SJCRH30 (cell line): ENCODE measurements around the gene C3orf18. TPM values are rescaled to one million over a fixed set of nuclear protein-coding genes. Genes with fewer than 3 reads are reported as not detected.
A peak's percentile ranks its signal among the peaks of the same experiment; 100 is the strongest.

Experiments used
- DNase-seq, 2 experiments: peaks; one replicate each; pipeline ENCODE4 v3.0.0-alpha.2; 2015 to 2020
- H3K27ac ChIP-seq: fragments of 250-450 bp; sonication (Bioruptor Pico); 2 replicates; pipeline ENCODE4 v1.5.1; 2020; ENCODE audit warnings: mild to moderate bottlenecking, moderate library complexity
- H3K27me3 ChIP-seq: fragments of 250-450 bp; sonication (Bioruptor Pico); 2 replicates; pipeline ENCODE4 v1.5.1; 2020; ENCODE audit warnings: mild to moderate bottlenecking, moderate library complexity
- H3K36me3 ChIP-seq: fragments of 250-450 bp; sonication (Bioruptor Pico); 2 replicates; pipeline ENCODE4 v1.5.1; 2020; ENCODE audit warnings: mild to moderate bottlenecking, moderate library complexity
- H3K4me1 ChIP-seq: fragments of 250-450 bp; sonication (Bioruptor Pico); 2 replicates; pipeline ENCODE4 v1.5.1; 2020; ENCODE audit warnings: mild to moderate bottlenecking, moderate library complexity
- H3K4me3 ChIP-seq: fragments of 250-450 bp; sonication (Bioruptor Pico); 2 replicates; pipeline ENCODE4 v1.5.1; 2020; ENCODE audit warnings: mild to moderate bottlenecking, moderate library complexity
- H3K9me3 ChIP-seq: fragments of 250-450 bp; sonication (Bioruptor Pico); replicated peaks from 2 replicates; pipeline ENCODE4 v1.5.1; 2020; ENCODE audit warnings: mild to moderate bottlenecking, moderate library complexity
- total RNA-seq: library from RNA; depleted of rRNA; stranded (reverse); fragments of >200 nt; shearing (Covaris generic); gene quantifications from 2 replicates; pipeline ENCODE4 v1.2.3, GENCODE V29; 2014

The C3orf18 gene
- total RNA-seq, 1 experiment from 2014 or later: 2.4 TPM

DNA sequence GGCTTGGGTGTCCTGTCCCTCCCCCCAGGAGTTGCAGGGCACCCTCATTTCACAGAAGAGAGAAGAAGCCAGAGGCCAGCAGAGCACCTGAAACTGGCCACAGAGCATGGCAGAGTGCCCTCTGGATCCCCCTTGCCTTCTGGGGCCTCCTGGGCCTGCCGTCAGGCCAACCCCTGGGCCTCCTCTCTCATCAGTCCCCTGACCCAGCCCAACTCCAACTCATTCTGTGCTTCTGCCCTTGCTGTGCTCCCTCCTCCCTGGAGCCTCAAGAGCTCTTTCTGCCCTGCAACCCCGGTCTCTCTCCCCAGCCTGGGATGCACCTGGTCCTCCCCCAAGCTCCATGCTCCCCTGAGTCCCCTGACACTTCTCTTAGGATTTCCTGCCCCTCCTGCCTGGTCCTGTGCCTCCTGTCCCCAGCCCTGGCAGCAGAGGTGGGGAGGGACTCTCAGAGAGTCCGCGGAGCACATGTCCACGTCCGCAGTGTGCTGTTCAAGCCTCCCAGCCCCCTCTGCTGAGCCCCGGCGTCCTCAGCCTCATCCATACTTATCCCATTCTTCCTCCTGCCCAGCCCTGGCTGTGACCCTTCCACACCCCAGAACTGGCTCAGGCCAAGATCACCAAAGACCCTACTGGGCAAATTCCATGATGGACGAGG, 33.6 kb downstream of the C3orf18 start:
- Histone ChIP-seq H3K27me3 (peaks cover 20% of the 10 kb centered on the region; the same call in 1 of the 2 replicates), H3K9me3 (no peaks in the 10 kb centered on the region)
- DNase-seq: no peak

DNA sequence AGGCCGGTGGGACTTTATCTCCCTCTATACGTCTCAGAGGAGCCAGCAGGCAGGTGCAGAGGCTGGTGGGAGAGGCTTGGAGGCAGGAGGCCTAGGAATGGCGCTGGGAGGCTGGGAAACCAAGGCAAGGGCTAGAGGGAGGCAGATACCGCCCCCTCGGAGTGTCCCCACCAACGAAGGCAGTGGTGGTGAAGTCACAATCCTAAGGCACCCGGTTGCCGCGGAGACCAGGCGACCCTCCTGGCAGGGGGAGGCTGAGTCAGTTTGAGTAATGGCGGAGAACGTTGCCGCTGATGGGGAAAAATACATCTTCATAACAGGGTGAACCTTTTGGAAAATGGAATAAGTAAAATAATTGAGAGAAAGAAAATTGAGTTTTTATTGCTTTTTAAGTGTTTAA, 34.2 kb downstream of the C3orf18 start:
- Histone ChIP-seq H3K9me3 (no peaks in the 10 kb centered on the region), H3K4me1 (no peaks in the 10 kb centered on the region), H3K27ac (no peak overlapping the region), H3K27me3 (peaks cover 16% of the 10 kb centered on the region; the same call in 1 of the 2 replicates), H3K4me3 (no peak overlapping the region), H3K36me3 (no peaks in the 10 kb centered on the region)
- DNase-seq: no peak

More for the DNA sequence above, 33.6 kb downstream of the C3orf18 start:
- Histone ChIP-seq H3K4me3 (no peak overlapping the region), H3K4me1 (no peaks in the 10 kb centered on the region), H3K36me3 (no peaks in the 10 kb centered on the region), H3K27ac (no peak overlapping the region)

DNA sequence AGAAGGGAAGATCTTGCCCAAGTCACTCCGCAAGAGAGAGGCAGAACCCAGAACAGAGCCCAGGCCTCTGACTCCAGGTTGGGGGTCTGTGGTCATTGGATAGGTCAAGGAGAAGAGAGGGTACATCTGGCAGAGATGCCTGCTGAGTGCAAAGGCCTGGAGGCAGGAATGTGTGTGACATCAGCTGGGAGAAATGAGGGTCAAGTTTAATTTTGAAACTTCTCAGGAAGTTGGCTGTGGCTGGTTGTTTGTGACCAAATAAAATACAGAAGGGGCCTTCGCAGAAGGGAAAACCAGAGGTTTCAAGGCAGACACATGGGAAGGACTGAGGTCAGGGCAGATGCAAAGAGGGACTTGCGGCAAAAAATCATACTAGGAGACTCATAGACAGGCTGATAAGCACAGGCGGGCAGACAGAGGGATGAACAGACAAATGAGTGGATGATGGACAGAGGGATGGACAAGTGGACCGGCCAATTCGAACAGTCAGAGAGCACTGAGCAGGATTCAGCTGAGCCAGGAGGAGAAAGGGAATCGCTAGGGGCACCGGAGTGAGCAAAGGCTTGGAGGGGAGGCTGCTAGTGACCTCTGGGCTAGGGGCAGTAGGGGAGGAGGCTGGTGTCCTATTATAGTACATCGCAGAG, 35.4 kb downstream of the C3orf18 start:
- Histone ChIP-seq H3K4me1 (no peaks in the 10 kb centered on the region), H3K36me3 (no peaks in the 10 kb centered on the region), H3K9me3 (no peaks in the 10 kb centered on the region), H3K4me3 (no peak overlapping the region), H3K27me3 (peaks cover 13% of the 10 kb centered on the region; the same call in 1 of the 2 replicates), H3K27ac (no peak overlapping the region)
- no peak for DNase-seq

DNA sequence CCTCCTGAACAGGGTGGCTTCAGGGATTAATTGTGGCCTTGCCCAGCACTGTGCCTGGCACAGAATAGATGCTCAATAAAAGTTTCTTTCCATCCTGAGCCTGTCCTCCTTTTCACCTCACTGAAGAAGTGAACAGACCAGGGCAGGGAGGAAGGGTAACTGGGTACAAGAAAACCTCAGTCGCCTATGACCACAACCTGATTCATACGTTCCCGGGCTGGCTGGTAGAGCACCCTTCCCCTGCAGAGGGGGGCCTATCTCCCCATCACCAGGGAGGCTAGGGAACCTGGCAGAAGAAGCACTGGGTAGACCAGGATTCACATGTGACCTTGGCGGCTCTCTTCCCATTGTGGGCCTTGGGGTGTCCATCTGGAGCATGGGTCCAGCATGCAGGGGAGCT, 36.3 kb downstream of the C3orf18 start:
- no peaks in the 10 kb centered on the region for H3K4me1 ChIP-seq
- DNase-seq: no peak
- no peaks in the 10 kb centered on the region for H3K9me3 ChIP-seq
- H3K27ac ChIP-seq: no peak overlapping the region
- no peaks in the 10 kb centered on the region for H3K36me3 ChIP-seq
- H3K27me3 ChIP-seq: peaks cover 8% of the 10 kb centered on the region; the same call in 1 of the 2 replicates
- H3K4me3 ChIP-seq: no peak overlapping the region

DNA sequence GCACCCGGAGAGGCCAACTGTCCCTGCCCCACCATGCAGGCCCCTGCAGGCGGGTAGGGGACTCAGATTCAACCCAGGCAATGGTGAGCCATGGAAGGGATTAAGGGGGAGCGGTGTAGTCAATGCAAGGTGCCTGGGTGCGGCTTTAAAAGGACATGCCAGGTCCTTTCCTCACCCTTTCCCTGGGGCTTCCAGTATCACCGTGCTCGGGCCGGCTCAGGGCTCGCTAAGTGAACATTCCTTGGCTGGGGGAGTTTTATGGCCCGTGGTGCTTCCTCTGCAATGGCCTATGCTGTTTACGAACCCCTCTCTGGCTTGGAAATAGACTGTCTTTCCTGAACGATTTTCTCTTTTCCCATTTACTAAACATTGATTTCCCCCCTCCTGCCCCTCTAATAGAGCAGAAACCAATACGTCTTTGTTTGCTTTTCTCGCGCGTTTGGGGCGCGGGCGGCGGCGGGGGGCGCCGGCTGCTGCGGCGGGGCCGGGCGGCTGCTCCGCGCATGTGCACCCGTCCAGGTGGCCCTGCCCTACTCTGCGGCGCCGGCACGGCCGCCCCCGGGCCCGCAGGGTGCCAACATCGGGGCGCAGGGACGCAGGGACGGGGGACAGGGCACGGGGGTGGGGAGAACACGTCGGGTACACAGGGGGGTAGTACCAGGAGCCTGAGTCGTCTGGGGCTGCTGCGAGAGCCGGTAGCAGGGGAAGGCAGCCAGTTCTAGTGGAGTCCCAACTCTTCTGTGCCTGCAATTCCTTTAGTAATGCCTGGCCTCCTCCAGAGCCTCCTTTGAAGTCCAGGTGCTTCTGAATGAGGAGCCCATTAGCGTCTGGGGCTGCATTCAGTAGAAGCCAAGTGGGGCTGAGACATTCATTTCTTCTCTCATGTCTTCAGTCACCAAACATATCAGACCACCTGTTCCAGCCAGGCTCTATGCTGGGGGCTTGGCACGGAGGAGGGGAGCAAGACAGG, 37.3 kb downstream of the C3orf18 start:
- Histone ChIP-seq H3K27ac (no peak overlapping the region), H3K4me1 (no peaks in the 10 kb centered on the region)

DNA sequence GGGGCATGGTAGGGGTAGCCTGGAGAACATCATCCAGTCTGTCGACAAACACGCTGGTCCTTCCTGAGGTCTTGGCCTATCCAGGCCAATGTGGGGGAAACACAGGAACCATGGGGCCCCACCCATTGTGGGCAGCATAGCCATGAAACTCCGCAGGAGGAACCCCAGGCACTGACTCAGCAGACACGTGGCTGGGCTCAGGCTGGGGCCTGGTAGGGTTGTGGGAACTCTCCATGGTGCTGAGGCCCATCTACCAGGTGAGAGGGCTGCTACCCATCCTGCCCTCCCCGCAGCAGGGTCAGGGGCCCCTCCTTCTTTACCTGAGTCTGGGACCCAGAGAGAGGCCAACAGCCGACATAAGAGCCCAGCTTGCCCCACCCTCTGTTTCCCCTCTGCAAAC, 41.6 kb downstream of the C3orf18 start:
- H3K27me3 ChIP-seq: peaks cover 3% of the 10 kb centered on the region; the same call in 1 of the 2 replicates
- H3K27ac ChIP-seq: no peak overlapping the region
- peak; percentile 39 to 54 for DNase-seq

More for the DNA sequence above, 37.3 kb downstream of the C3orf18 start:
- H3K27me3 ChIP-seq: peaks cover 7% of the 10 kb centered on the region; the same call in 1 of the 2 replicates
- no peak overlapping the region for H3K4me3 ChIP-seq
- no peak for DNase-seq
- no peaks in the 10 kb centered on the region for H3K9me3 ChIP-seq
- no peaks in the 10 kb centered on the region for H3K36me3 ChIP-seq

DNA sequence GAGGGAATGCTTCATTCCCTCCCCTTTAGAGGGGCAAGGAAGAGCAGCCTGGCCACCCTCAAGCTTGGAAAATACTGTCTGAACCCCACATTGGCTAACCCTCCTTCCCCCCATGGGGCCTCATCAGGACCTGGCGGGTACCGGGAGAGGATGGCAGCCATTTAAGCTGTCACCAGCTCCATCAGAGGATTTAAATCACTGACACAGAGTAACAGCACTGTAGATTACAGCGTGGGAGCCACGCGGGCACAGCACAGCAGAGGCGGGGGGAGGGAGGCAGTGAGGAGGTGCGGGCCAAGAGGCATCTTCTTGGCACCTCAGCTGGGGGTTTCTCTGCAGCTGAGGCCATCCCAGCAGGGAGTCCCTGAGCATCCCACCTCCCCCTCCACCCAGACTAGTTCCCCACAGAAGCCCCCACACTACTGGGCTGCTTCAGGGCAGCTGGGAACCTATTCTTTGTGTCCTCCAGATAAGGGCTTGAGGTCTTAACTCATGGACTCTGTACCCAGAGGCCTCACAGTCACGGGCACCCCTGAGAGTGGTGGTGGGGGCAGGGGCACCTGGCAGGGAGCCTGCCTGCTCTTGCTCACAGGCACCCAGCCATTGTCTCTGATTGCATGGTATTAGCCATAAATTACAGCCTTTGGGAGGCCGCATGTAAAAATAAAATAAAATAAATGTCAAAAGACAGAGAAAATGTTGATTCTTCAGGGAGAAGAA, 42.2 kb downstream of the C3orf18 start:
- Histone ChIP-seq H3K4me1 (no peaks in the 10 kb centered on the region; the same call in 1 of the 2 replicates), H3K4me3 (no peak overlapping the region), H3K27me3 (peaks cover 7% of the 10 kb centered on the region), H3K36me3 (no peaks in the 10 kb centered on the region), H3K27ac (no peak overlapping the region), H3K9me3 (no peaks in the 10 kb centered on the region)
- no peak for DNase-seq

More for the DNA sequence above, 41.6 kb downstream of the C3orf18 start:
- no peaks in the 10 kb centered on the region for H3K9me3 ChIP-seq
- H3K4me1 ChIP-seq: no peaks in the 10 kb centered on the region; the same call in 1 of the 2 replicates
- H3K36me3 ChIP-seq: no peaks in the 10 kb centered on the region
- H3K4me3 ChIP-seq: no peak overlapping the region

DNA sequence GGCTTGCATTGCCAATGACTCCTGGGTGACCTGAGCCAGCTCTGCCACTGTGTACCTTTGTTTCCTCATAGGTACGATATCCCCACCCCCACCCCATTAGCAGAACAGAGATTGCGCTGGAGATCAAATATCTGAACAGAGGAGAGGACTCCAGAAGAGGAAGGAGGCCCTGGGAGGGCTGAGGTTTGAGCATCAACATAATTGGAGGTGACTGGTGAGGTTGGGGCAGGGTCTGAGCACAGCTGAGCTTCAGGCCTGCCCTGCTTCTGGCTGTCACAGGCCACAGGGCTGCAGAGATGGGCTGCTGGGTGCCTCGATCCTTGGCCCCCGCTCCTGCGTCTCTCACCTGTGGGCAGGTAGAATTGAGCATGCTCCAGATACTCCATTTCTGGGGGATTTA, 42.8 kb downstream of the C3orf18 start:
- Histone ChIP-seq H3K4me1 (no peaks in the 10 kb centered on the region; the same call in 1 of the 2 replicates), H3K36me3 (no peaks in the 10 kb centered on the region), H3K27me3 (peaks cover 7% of the 10 kb centered on the region), H3K4me3 (no peak overlapping the region), H3K9me3 (no peaks in the 10 kb centered on the region), H3K27ac (no peak overlapping the region)
- DNase-seq: no peak

DNA sequence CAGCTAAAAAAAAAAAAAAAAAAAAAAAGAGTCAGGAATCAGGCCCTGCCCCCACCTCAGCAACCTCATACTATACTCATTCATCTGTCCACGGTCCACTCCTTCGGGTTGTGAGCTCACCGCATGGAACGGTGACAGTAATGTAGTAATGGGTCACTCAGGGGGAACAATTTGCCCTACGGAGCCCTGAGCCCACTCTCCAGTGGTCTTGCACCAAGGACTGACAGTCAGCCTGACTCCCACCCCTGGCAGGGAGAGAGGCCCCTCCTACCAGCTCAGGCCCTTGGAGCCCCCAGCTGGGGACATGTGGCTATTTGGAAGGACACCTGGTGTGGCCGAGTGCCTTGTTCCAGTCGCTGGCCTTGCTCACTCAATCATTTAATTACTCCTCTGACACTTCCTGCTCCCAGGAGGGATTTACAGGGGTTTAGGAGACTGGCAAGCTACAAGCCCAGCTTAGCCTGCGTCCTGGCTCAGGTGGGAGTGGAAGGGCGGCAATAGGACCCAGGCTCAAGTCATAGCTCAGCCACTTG, 44.2 kb downstream of the C3orf18 start:
- Histone ChIP-seq H3K4me1 (no peaks in the 10 kb centered on the region; the same call in 1 of the 2 replicates), H3K27ac (no peak overlapping the region), H3K36me3 (no peaks in the 10 kb centered on the region), H3K27me3 (peaks cover 7% of the 10 kb centered on the region), H3K4me3 (no peak overlapping the region), H3K9me3 (no peaks in the 10 kb centered on the region)
- no peak for DNase-seq

DNA sequence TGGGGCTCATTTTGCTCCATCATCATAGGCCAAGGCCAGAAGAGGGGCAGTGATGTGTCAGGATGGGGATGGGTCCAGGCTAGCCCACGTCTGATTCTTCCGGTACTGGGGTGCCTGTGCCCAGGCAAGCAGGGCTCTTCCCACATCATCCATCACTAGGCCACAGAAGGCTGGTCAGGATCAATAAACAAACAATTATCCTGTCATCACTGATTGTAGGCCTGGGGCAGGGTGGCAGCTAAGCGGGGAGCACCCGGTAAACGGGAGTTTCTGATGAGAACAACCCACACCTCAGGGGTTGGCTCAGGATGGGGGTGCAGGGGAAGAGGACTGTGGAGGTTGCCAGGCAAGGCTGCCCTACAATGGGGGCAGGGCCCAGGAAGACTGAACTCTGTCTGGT, 46.0 kb downstream of the C3orf18 start:
- Histone ChIP-seq H3K36me3 (no peaks in the 10 kb centered on the region), H3K9me3 (no peaks in the 10 kb centered on the region), H3K27ac (no peak overlapping the region), H3K4me3 (no peak overlapping the region), H3K4me1 (peaks cover 4% of the 10 kb centered on the region; the same call in 1 of the 2 replicates), H3K27me3 (peaks cover 7% of the 10 kb centered on the region; the same call in 1 of the 2 replicates)
- no peak for DNase-seq

DNA sequence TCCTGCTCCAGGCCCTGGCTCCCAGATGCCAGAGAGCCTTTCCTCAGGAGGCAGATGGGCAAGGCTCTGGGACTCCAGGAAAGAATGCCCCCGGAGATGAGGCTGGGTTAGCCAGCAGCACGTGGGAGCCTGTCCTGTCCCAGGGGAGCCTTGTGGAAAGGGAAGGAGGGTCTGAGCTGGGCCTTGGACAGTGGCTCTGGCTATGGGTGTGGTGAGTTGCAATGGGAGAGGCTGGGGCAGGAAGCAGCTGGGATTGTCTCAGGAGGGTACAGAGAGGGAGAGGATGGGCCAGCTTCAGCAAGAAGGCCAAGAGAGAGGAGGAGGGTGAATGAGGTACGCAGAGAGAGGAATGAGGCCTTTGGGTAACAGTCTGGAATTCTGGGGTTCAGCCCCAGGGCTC, 46.7 kb downstream of the C3orf18 start:
- Histone ChIP-seq H3K9me3 (no peaks in the 10 kb centered on the region), H3K27ac (no peak overlapping the region), H3K4me3 (no peak overlapping the region), H3K4me1 (peaks cover 6% of the 10 kb centered on the region; the same call in 1 of the 2 replicates), H3K36me3 (no peaks in the 10 kb centered on the region), H3K27me3 (peaks cover 7% of the 10 kb centered on the region; the same call in 1 of the 2 replicates)
- DNase-seq: peak in 1 of 2 experiments; percentile 15

DNA sequence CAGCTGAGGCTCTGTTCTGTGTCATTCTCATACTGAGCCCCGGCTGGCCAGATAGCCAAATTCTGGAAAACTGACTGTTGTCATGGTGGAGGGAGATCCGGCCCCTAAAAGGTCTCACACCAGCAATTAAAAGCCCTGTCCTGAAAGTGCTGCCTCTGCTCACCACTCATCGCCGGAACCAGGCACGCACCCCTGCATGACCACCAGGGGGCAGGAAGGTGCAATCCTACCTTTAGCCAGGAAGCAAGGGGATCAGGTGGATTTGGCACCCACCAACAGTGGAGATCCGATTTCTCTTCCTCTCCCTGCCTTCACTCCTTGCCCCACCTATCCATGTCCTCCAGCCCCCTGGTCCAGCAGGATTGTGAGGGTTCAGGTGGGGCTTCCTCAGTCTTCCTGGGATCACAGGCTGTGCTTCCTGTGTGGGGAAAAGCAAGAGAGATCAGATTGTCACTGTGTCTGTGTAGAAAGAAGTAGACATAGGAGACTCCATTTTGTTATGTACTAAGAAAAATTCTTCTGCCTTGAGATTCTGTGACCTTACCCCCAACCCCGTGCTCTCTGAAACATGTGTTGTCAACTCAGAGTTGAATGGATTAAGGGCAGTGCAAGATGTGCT, 48.0 kb downstream of the C3orf18 start:
- DNase-seq: peak; percentile 44 to 69
- Histone ChIP-seq H3K9me3 (no peaks in the 10 kb centered on the region), H3K27me3 (peaks cover 7% of the 10 kb centered on the region; the same call in 1 of the 2 replicates), H3K27ac (no peak overlapping the region), H3K4me3 (no peak overlapping the region), H3K36me3 (no peaks in the 10 kb centered on the region), H3K4me1 (peaks cover 6% of the 10 kb centered on the region; the same call in 1 of the 2 replicates)

DNA sequence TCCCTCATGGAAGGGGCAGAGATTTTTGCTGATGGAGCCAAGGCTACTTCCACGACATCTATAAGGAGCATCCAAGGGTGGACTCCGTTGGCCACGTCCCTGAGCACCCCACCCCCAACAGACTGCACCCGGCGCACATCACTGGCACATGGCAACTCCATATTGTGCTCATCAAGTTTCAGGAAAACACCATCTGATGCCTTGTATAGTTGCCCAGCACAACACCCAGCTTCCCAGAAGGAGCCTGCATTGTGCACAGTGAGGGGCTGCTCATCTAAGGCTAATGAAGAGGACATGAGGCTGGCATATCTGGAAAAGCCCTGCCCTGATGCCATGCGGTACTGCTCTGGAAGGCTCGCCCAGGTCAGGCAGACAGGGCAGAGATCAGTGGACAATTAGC, 49.1 kb downstream of the C3orf18 start:
- no peaks in the 10 kb centered on the region for H3K9me3 ChIP-seq
- H3K4me1 ChIP-seq: peaks cover 6% of the 10 kb centered on the region; the same call in 1 of the 2 replicates
- no peak for DNase-seq
- no peaks in the 10 kb centered on the region for H3K36me3 ChIP-seq
- peaks cover 7% of the 10 kb centered on the region; the same call in 1 of the 2 replicates for H3K27me3 ChIP-seq
- no peak overlapping the region for H3K4me3 ChIP-seq
- no peak overlapping the region for H3K27ac ChIP-seq
